GM19452 (cell line): ENCODE data around the gene TMEM132A.

Source experiments
- ATAC-seq: cut with Tn5 transposase; IDR thresholded peaks from one replicate; pipeline ENCODE4 v1.9.1; 2021; ENCODE audit not compliant: unreplicated experiment

TMEM132A gene

GRCh38 chr11:60919956-60920355, 4.3 kb upstream of the TMEM132A start:
- no peak for ATAC-seq

GRCh38 chr11:60921259-60921658, 3.0 kb upstream of the TMEM132A start:
- no peak for ATAC-seq

GRCh38 chr11:60921777-60922335, 2.4 kb upstream of the TMEM132A start:
- ATAC-seq = no peak

- no peak for ATAC-seq
These were observed 1.4 kb upstream of the TMEM132A start for GRCh38 chr11:60922906-60923305.

- no peak for ATAC-seq
These were observed 934 bp upstream of the TMEM132A start for GRCh38 chr11:60923326-60923725.

- no peak for ATAC-seq
These were observed 505 bp upstream of the TMEM132A start for GRCh38 chr11:60923800-60924109.

GRCh38 chr11:60924906-60925853, 920 bp downstream of the TMEM132A start:
- no peak for ATAC-seq

GRCh38 chr11:60925868-60926267, 1.6 kb downstream of the TMEM132A start:
- ATAC-seq = no peak

- ATAC-seq = no peak
These were observed 2.2 kb downstream of the TMEM132A start for GRCh38 chr11:60926500-60926899.

GRCh38 chr11:60927061-60927592, 2.9 kb downstream of the TMEM132A start:
- ATAC-seq = no peak

GRCh38 chr11:60927600-60927999, 3.3 kb downstream of the TMEM132A start:
- ATAC-seq = no peak

GRCh38 chr11:60928563-60929001, 4.3 kb downstream of the TMEM132A start:
- no peak for ATAC-seq

- no peak for ATAC-seq
These were observed 5.5 kb downstream of the TMEM132A start for GRCh38 chr11:60929764-60930163.

- no peak for ATAC-seq
These were observed 6.1 kb downstream of the TMEM132A start for GRCh38 chr11:60930394-60930793.

GRCh38 chr11:60931917-60932316, 7.7 kb downstream of the TMEM132A start:
- ATAC-seq = no peak

- ATAC-seq = no peak
These were observed 8.5 kb downstream of the TMEM132A start for GRCh38 chr11:60932605-60933356.

GRCh38 chr11:60933416-60934123, 9.3 kb downstream of the TMEM132A start:
- no peak for ATAC-seq

GRCh38 chr11:60934124-60934789, 10.0 kb downstream of the TMEM132A start:
- no peak for ATAC-seq

- no peak for ATAC-seq
These were observed 10.7 kb downstream of the TMEM132A start for GRCh38 chr11:60934790-60935605.
